H1 (cell line): Measurements from ENCODE around the gene LIN28A. TPM values are rescaled to one million over a fixed set of nuclear protein-coding genes. Genes with fewer than 3 reads are reported as not detected.

ENCODE experiments used
- CTCF ChIA-PET: fragments of 300-600 bp; sonication (Branson Sonifier 250); formaldehyde crosslinking; loops from one replicate; lab custom pipeline; 2021; ENCODE audit not compliant: partially characterized antibody; lab: Charles Lee
- POLR2A ChIA-PET: fragments of 300-600 bp; sonication (Branson Sonifier 250); formaldehyde crosslinking; loops from one replicate; lab custom pipeline; 2021; ENCODE audit warnings: inconsistent platforms; ENCODE audit not compliant: partially characterized antibody; lab: Charles Lee
- DNase-seq, 2 experiments: peaks; one replicate each; pipeline versions ENCODE4 v3.0.0 to v3.0.0-alpha.2; 2010 to 2022; ENCODE audit warnings: low spot score in 2 of 2, low read depth in 1 of 2, mixed read lengths in 1 of 2
- FAIRE-seq: peaks from 2 replicates; lab custom pipeline; 2011; peaks lifted over from hg19 to GRCh38; lab: Jason Lieb, UNC
- H2AFZ ChIP-seq: 2 replicates; pipeline ENCODE4 v1.8.1; 2012; ENCODE audit warnings: low read length, inconsistent platforms
- H2AK5ac ChIP-seq: 2 replicates; pipeline ENCODE4 v1.6.1; 2013; ENCODE audit warnings: low read depth, low read length
- H2BK120ac ChIP-seq: replicated peaks from 2 replicates; pipeline ENCODE3; 2013; ENCODE audit warnings: low read depth, low read length, inconsistent platforms
- H2BK12ac ChIP-seq: 2 replicates; pipeline ENCODE4 v1.6.1; 2013; ENCODE audit warnings: low read depth, low read length
- H2BK15ac ChIP-seq: 2 replicates; pipeline ENCODE4 v1.6.1; 2013; ENCODE audit warnings: low read length
- H2BK20ac ChIP-seq: 2 replicates; pipeline ENCODE4 v1.6.1; 2013; ENCODE audit warnings: low read length
- H2BK5ac ChIP-seq: 2 replicates; pipeline ENCODE4 v1.6.1; 2013; ENCODE audit warnings: low read depth, low read length
- H3K14ac ChIP-seq: 2 replicates; pipeline ENCODE4 v1.6.1; 2013; ENCODE audit warnings: inconsistent platforms; ENCODE audit not compliant: insufficient read length
- H3K18ac ChIP-seq: 2 replicates; pipeline ENCODE4 v1.6.1; 2013; ENCODE audit warnings: low read length; ENCODE audit errors: extremely low read depth
- H3K23ac ChIP-seq: 2 replicates; pipeline ENCODE4 v1.6.1; 2013; ENCODE audit warnings: inconsistent platforms; ENCODE audit not compliant: insufficient read length
- H3K23me2 ChIP-seq: 2 replicates; pipeline ENCODE4 v1.6.1; 2013; ENCODE audit warnings: low read depth, low read length
- H3K27ac ChIP-seq: 2 replicates; pipeline ENCODE4 v1.6.1; 2011; ENCODE audit warnings: low read depth, low read length, inconsistent platforms
- H3K27me3 ChIP-seq, 4 experiments: replicated peaks in 1 of 4; 1 replicate in 1 of 4; 2 replicates in 3 of 4; pipeline versions ENCODE4 v1.6.1 to v1.8.1; 2011 to 2013; ENCODE audit warnings: low read length in 3 of 4, mild to moderate bottlenecking in 3 of 4, inconsistent platforms in 2 of 4, mixed read lengths in 2 of 4, moderate library complexity in 1 of 4; ENCODE audit not compliant: control insufficient read depth in 3 of 4, insufficient read depth in 3 of 4; ENCODE audit errors: extremely low read depth in 1 of 4
- H3K36me3 ChIP-seq, 4 experiments: 2 replicates each; pipeline versions ENCODE4 v1.6.1 to v1.8.1; 2011 to 2013; ENCODE audit warnings: mild to moderate bottlenecking in 4 of 4, low read length in 3 of 4, moderate library complexity in 2 of 4, control low read depth in 1 of 4, inconsistent platforms in 1 of 4; ENCODE audit not compliant: insufficient read depth in 4 of 4, control insufficient read depth in 2 of 4
- H3K4ac ChIP-seq: replicated peaks from 2 replicates; pipeline ENCODE3; 2013; ENCODE audit warnings: low read length, low read depth, mixed read lengths, inconsistent platforms; ENCODE audit not compliant: insufficient read length
- H3K4me1 ChIP-seq, 4 experiments: replicated peaks in 1 of 4; 1 replicate in 1 of 4; 2 replicates in 3 of 4; pipeline versions ENCODE4 v1.6.1 to v1.8.1; 2011 to 2013; ENCODE audit warnings: low read length in 3 of 4, inconsistent platforms in 2 of 4, mixed read lengths in 1 of 4; ENCODE audit not compliant: insufficient read depth in 4 of 4, control insufficient read depth in 3 of 4
- H3K4me2 ChIP-seq, 2 experiments: 2 replicates each; pipeline versions ENCODE4 v1.6.1 to v1.8.1; 2011 to 2013; ENCODE audit warnings: low read depth in 2 of 2, low read length in 2 of 2, control low read depth in 1 of 2, inconsistent platforms in 1 of 2, mild to moderate bottlenecking in 1 of 2; ENCODE audit not compliant: insufficient read depth in 1 of 2
- H3K4me3 ChIP-seq, 4 experiments: fragments of 200-600, 300-600 bp in 1 of 4; sonication (generic), shearing (Covaris generic), sonication (Bioruptor Twin) in 1 of 4; 2 replicates each; pipeline versions ENCODE4 v1.5.1 to v1.8.1; 2011 to 2016; ENCODE audit warnings: low read length in 4 of 4, low read depth in 3 of 4, control low read depth in 2 of 4, inconsistent platforms in 2 of 4, mild to moderate bottlenecking in 2 of 4, mixed read lengths in 1 of 4, moderate library complexity in 1 of 4; ENCODE audit not compliant: insufficient read depth in 2 of 4; ENCODE audit errors: extremely low read depth in 1 of 4
- H3K56ac ChIP-seq: replicated peaks from 2 replicates; pipeline ENCODE3; 2013; ENCODE audit warnings: low read depth, mild to moderate bottlenecking, mixed read lengths, low read length, inconsistent platforms; ENCODE audit not compliant: insufficient read length
- H3K79me1 ChIP-seq: 2 replicates; pipeline ENCODE4 v1.6.1; 2013; ENCODE audit warnings: low read depth, low read length, control low read depth
- H3K79me2 ChIP-seq, 2 experiments: 2 replicates each; pipeline versions ENCODE4 v1.6.1 to v1.8.1; 2012 to 2013; ENCODE audit warnings: low read length in 2 of 2, mild to moderate bottlenecking in 2 of 2, inconsistent platforms in 1 of 2; ENCODE audit not compliant: insufficient read depth in 2 of 2, control insufficient read depth in 1 of 2
- H3K9ac ChIP-seq, 4 experiments: replicated peaks in 1 of 4; 1 replicate in 1 of 4; 2 replicates in 3 of 4; pipeline versions ENCODE4 v1.6.1 to v1.8.1; 2011 to 2013; ENCODE audit warnings: low read depth in 3 of 4, low read length in 3 of 4, control low read depth in 2 of 4, mild to moderate bottlenecking in 2 of 4, moderate library complexity in 2 of 4, inconsistent platforms in 1 of 4; ENCODE audit errors: extremely low read depth in 1 of 4
- H3K9me3 ChIP-seq, 2 experiments: 2 replicates each; pipeline versions ENCODE4 v1.6.1 to v1.8.1; 2012 to 2013; ENCODE audit warnings: mild to moderate bottlenecking in 2 of 2, moderate library complexity in 2 of 2, control low read depth in 1 of 2, inconsistent platforms in 1 of 2, low read depth in 1 of 2, low read length in 1 of 2, mixed read lengths in 1 of 2; ENCODE audit not compliant: insufficient read depth in 2 of 2
- H4K20me1 ChIP-seq, 2 experiments: replicated peaks in 1 of 2; 2 replicates each; pipeline versions ENCODE3 to v1.8.1; 2011 to 2013; ENCODE audit warnings: inconsistent platforms in 2 of 2, low read length in 2 of 2, mild to moderate bottlenecking in 1 of 2; ENCODE audit not compliant: insufficient read depth in 2 of 2, control insufficient read depth in 1 of 2
- H4K5ac ChIP-seq: 2 replicates; pipeline ENCODE4 v1.6.1; 2013; ENCODE audit warnings: low read length, low read depth, mixed read lengths, inconsistent platforms; ENCODE audit not compliant: insufficient read length
- H4K8ac ChIP-seq: 2 replicates; pipeline ENCODE4 v1.8.0; 2013; ENCODE audit warnings: mild to moderate bottlenecking, moderate library complexity, low read length, inconsistent platforms; ENCODE audit not compliant: insufficient read depth; ENCODE audit errors: extremely low read depth
- H4K91ac ChIP-seq: replicated peaks from 2 replicates; pipeline ENCODE3; 2013; ENCODE audit warnings: low read length, mixed read lengths, inconsistent platforms; ENCODE audit not compliant: insufficient read length
- CEBPB ChIP-seq: IDR thresholded peaks from 2 replicates; pipeline ENCODE4 v1.6.1; 2012; ENCODE audit warnings: low read depth, low read length
- EP300 ChIP-seq, 2 experiments: IDR thresholded peaks; 1 replicate in 1 of 2; 2 replicates in 1 of 2; pipeline ENCODE4 v1.6.1; 2011 to 2012; ENCODE audit warnings: low read depth in 2 of 2, low read length in 2 of 2, mild to moderate bottlenecking in 2 of 2, borderline replicate concordance in 1 of 2, inconsistent platforms in 1 of 2, moderate library complexity in 1 of 2
- HDAC2 ChIP-seq, 2 experiments: fragments of 300-600 bp in 1 of 2; sonication (generic) in 1 of 2; IDR thresholded peaks; 2 replicates each; pipeline ENCODE4 v1.6.1; 2011 to 2012; ENCODE audit warnings: low read depth in 2 of 2, low read length in 2 of 2, mild to moderate bottlenecking in 2 of 2, moderate library complexity in 2 of 2, borderline replicate concordance in 1 of 2, inconsistent platforms in 1 of 2
- KDM1A ChIP-seq: fragments of 200-600, 300-600 bp; sonication (generic); IDR thresholded peaks from 2 replicates; pipeline ENCODE4 v1.7.1; 2016; ENCODE audit warnings: mild to moderate bottlenecking, low read length, borderline replicate concordance
- RBBP5 ChIP-seq: IDR thresholded peaks from 2 replicates; pipeline ENCODE4 v1.7.1; 2012; ENCODE audit warnings: low read depth, mild to moderate bottlenecking, inconsistent platforms, low read length, moderate library complexity, borderline replicate concordance
- SP2 ChIP-seq: IDR thresholded peaks from 2 replicates; pipeline ENCODE4 v1.6.1; 2012; ENCODE audit warnings: mild to moderate bottlenecking, low read length, inconsistent platforms
- WGBS, 2 experiments: shearing (Covaris generic) in 1 of 2; methylation state at CpG; one replicate each; pipeline versions ENCODE4 v1.1.6 to v1.1.7; 2013 to 2015; ENCODE audit warnings: low lambda C conversion rate in 2 of 2, mixed read lengths in 2 of 2, inconsistent platforms in 1 of 2, low coverage in 1 of 2, missing lambda C conversion rate in 1 of 2; ENCODE audit not compliant: insufficient replicate concordance in 2 of 2, insufficient coverage in 1 of 2, insufficient read length in 1 of 2; ENCODE audit errors: extremely low coverage in 1 of 2, missing lambda C conversion rate in 1 of 2; 5-methylcytosine and 5-hydroxymethylcytosine counted together
- polyA plus RNA-seq, 7 experiments: library from polyadenylated mRNA; depleted of rRNA in 3 of 7; stranded (reverse) in 5 of 7; unstranded in 2 of 7; fragments of >200 nt in 5 of 7; fragments of 200-250 nt in 2 of 7; gene quantifications; 1 replicate in 5 of 7; 2 replicates in 1 of 7; 4 replicates in 1 of 7; pipeline versions ENCODE4 v1.2.1 to v1.2.3, GENCODE V29; 2011 to 2013; ENCODE audit warnings: missing spikeins in 2 of 7, mixed read lengths in 2 of 7
- total RNA-seq: library from RNA; stranded (reverse); fragmentation: NEBNext Ultra II Directional; extraction: Animal tissue kit (Norgen Biotek cat#: 25700); gene quantifications from 2 replicates; pipeline ENCODE4 v1.2.1, GENCODE V29; 2021

The LIN28A gene
- total and polyA plus RNA-seq, 2 of the 8 experiments (the other 6 are each of a cell fraction or from before 2014, with no cell fraction given) = 403 to 1,486 TPM

GRCh38 chr1:26459148-26459547 is 48.5 kb downstream of the LIN28A start:
- Histone ChIP-seq H3K4me2 (no peak overlapping the region), H3K36me3 (peaks cover 7 to 40% (median 25%) of the 10 kb centered on the region in 4 experiments), H4K20me1 (peaks cover 0 to 2% of the 10 kb centered on the region in 2 experiments), H3K4me1 (no peaks in the 10 kb centered on the region), H4K5ac (no peak overlapping the region), H3K79me1 (no peaks in the 10 kb centered on the region), H2BK20ac (no peak overlapping the region), H4K91ac (no peak overlapping the region), H3K14ac (no peak overlapping the region), H2AK5ac (no peak overlapping the region), H2BK120ac (no peak overlapping the region), H3K4ac (no peak overlapping the region), H3K18ac (no peak overlapping the region), H3K79me2 (no peaks in the 10 kb centered on the region), H3K56ac (no peak overlapping the region), H2BK12ac (no peak overlapping the region), H3K9ac (no peak overlapping the region), H2BK15ac (no peak overlapping the region), H3K4me3 (no peak overlapping the region), H3K9me3 (no peaks in the 10 kb centered on the region), H3K23ac (no peak overlapping the region), H3K23me2 (no peaks in the 10 kb centered on the region), H3K27me3 (no peaks in the 10 kb centered on the region), H2BK5ac (no peak overlapping the region), H3K27ac (no peak overlapping the region), H4K8ac (no peak overlapping the region), H2AFZ (no peak overlapping the region)
- POLR2A ChIA-PET = interaction anchor here (1.1 to 5.7 kb wide), 4 partner anchors 9 to 27 kb away, joined by 3 to 45 read pairs (median 4); partner anchors contain the start of genes DHDDS and HMGN2
- TF ChIP-seq SP2 (no peak), KDM1A (no peak), RBBP5 (no peak), HDAC2 (IDR thresholded peaks at IDR 0.05; ENCODE audit: borderline replicate concordance in 1 of 2, low read depth in 2 of 2, low read length in 2 of 2) (no peak), CEBPB (no peak), EP300 (IDR thresholded peaks at IDR 0.05; ENCODE audit: borderline replicate concordance in 1 of 2, low read depth in 2 of 2, low read length in 2 of 2) (no peak)
- 96% methylated on average over 1 of the region's 1 CpG; no CpG with 5 or more reads in 1 of the 2 experiments for WGBS, 2 experiments
- FAIRE-seq (no peak), DNase-seq (no peak)
- CTCF ChIA-PET = no interaction called here
